ENCODE results near the gene ZNF639. TPM values are rescaled to one million over a fixed set of nuclear protein-coding genes. Genes with fewer than 3 reads are reported as not detected.
A peak's percentile ranks its signal among the peaks of the same experiment; 100 is the strongest.

ZNF639 gene
- total RNA-seq, 2 donors from 2014 or later = 17.8 to 23.3 TPM

DNA sequence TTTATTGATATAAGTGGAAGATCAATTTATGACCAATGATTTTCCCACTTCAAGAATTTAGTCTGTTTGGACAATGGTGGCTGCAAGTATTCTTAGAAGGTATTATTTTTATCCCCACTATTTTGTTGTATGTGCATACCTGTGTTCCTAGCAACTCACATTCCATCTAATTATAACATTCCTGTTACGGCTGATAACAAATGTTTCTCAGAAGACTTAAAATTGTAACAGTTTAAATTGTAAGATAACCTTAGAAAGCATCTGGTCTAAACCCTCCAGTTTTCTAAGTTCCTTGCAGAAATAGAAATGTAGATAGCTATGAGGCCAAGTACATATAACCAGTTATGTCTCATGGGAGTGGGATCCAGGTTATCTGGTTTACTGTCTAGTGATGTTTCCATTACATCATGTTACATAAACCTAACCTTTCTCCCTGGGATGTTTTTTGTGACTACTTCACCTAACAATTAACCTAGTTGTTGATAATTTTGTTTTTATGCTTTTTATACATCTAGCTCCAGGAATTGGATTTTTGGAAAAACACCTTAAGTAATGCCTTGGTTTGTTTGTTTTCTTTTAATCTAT lies 13.6 kb downstream of the ZNF639 start:
- ATAC-seq (no peak), DNase-seq (no peak)
- WGBS, 2 donors = 87 to 90% methylated on average over 1 of the region's 1 CpG
- no peaks in the 10 kb centered on the region for H3K9me3 ChIP-seq
- H3K4me1 ChIP-seq = no peaks in the 10 kb centered on the region
- no peak overlapping the region for H3K4me3 ChIP-seq
- peaks cover 9 to 13% of the 10 kb centered on the region in 2 donors for H3K36me3 ChIP-seq (replicated peaks in 1 of 2; ENCODE audit: insufficient read depth in 1 of 2, low read depth in 2 of 2)
- intact Hi-C loops (cut with DNase I) = no loop called here
- no peak overlapping the region for H3K27ac ChIP-seq
- TF ChIP-seq CTCF (IDR thresholded peaks at IDR 0.05) (no peak), POLR2A (IDR thresholded peaks at IDR 0.05) (no peak)
- H3K27me3 ChIP-seq = no peaks in the 10 kb centered on the region

GRCh38 chr3:179347345-179348194 lies 24.7 kb downstream of the ZNF639 start, which contains the start of gene MFN1:
Gene MFN1, plus strand, starts transcription at chr3:179347709. Its CDS starts 1,143 bp downstream, at chr3:179348852.
- peak; percentile 98 for ATAC-seq
- Histone ChIP-seq H3K4me1 (peaks cover 21% of the 10 kb centered on the region), H3K27me3 (no peaks in the 10 kb centered on the region), H3K9me3 (no peaks in the 10 kb centered on the region), H3K27ac (peak within 1 kb of the TSS; percentile 76 to 94 (median 87)), H3K36me3 (replicated peaks in 1 of 2; ENCODE audit: insufficient read depth in 1 of 2, low read depth in 2 of 2) (peaks cover 0 to 4% of the 10 kb centered on the region in 2 donors), H3K4me3 (peak within 1 kb of the TSS; percentile 67 to 97)
- intact Hi-C loops (cut with DNase I) = no loop called here
- no peak for TF ChIP-seq CTCF (IDR thresholded peaks at IDR 0.05)
- TF ChIP-seq POLR2A (IDR thresholded peaks at IDR 0.05) = peak; percentile 77 to 88 (median 84)
- whole genome bisulfite sequencing, 2 donors = 0% methylated on average over 29 to 61 of the region's 63 CpGs
- DNase-seq = peak; percentile 93 to 96 (median 94)

DNA sequence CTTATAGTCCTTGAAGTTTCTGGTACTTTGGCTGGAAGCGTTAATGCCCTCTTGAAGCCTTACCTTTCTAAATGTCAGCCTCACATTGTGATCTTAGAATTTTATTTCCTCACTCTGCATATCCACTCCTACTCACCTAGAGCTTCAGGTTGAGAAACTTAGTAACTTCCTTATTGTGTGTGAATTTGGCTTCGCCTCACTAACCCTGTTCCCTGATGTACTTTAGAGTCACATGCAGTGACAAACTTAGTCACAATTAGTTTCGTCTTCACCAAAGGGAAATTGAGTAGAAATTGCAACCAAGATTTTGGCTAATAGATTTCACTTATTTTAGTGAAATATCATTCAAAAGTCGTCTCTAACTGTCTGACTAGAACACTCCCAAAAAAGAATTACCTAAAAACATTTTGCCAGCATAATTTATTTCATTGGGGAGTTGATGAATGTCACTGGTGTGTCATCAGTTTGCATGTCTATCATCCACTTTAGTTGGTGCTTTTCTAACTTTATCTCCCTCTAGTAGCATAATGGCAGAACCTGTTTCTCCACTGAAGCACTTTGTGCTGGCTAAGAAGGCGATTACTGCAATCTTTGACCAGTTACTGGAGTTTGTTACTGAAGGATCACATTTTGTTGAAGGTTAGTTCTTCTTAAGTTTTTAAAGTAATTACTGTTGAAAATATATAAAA lies 25.6 kb downstream of the ZNF639 start:
- no peaks in the 10 kb centered on the region for H3K9me3 ChIP-seq
- no peak for TF ChIP-seq POLR2A (IDR thresholded peaks at IDR 0.05)
- TF ChIP-seq CTCF (IDR thresholded peaks at IDR 0.05) = no peak
- no peak for DNase-seq
- peak; percentile 24 for ATAC-seq
- H3K27ac ChIP-seq = peak overlapping the region in 3 of 4 donors; percentile 76 to 94 (median 89)
- intact Hi-C loops (cut with DNase I) = no loop called here
- no peaks in the 10 kb centered on the region for H3K27me3 ChIP-seq
- peak overlapping the region; percentile 67 to 97 for H3K4me3 ChIP-seq
- peaks cover 0 to 6% of the 10 kb centered on the region in 2 donors for H3K36me3 ChIP-seq (replicated peaks in 1 of 2; ENCODE audit: insufficient read depth in 1 of 2, low read depth in 2 of 2)
- 9 to 11% methylated on average over 5 of the region's 5 CpGs for WGBS, 2 donors
- H3K4me1 ChIP-seq = peaks cover 21% of the 10 kb centered on the region

GRCh38 chr3:179355996-179356395 lies 33.2 kb downstream of the ZNF639 start:
- WGBS, 2 donors = 93 to 100% methylated on average over 1 of the region's 1 CpG
- intact Hi-C loops (cut with DNase I) = loop anchor here (10.0 kb wide), 1 partner anchor 239 kb away; no protein-coding TSS in a partner anchor
- ATAC-seq = no peak

More at GRCh38 chr3:179355996-179356395, 33.2 kb downstream of the ZNF639 start:
- no peak for DNase-seq
- Histone ChIP-seq H3K4me3 (no peak overlapping the region), H3K4me1 (no peaks in the 10 kb centered on the region), H3K27ac (no peak overlapping the region), H3K27me3 (no peaks in the 10 kb centered on the region), H3K9me3 (no peaks in the 10 kb centered on the region), H3K36me3 (replicated peaks in 1 of 2; ENCODE audit: insufficient read depth in 1 of 2, low read depth in 2 of 2) (peaks cover 0 to 22% of the 10 kb centered on the region in 2 donors)
- TF ChIP-seq POLR2A (IDR thresholded peaks at IDR 0.05) = no peak
- TF ChIP-seq CTCF (IDR thresholded peaks at IDR 0.05) = no peak
